Testis (tissue), 2 donors: ENCODE results near the gene NOM1.

Source experiments
- POLR2A ChIP-seq: fragments of 450-650 bp; IDR thresholded peaks from one replicate; pipeline ENCODE4 v1.6.1; 2017; ENCODE audit warnings: antibody characterized with exemption, mild to moderate bottlenecking, moderate library complexity
- TF ChIP-seq, protein P1 (sequence below), 3 experiments: fragments of 450-650 bp in 2 of 3; fragments of 200-600 bp in 1 of 3; sonication (generic) in 1 of 3; IDR thresholded peaks; one replicate each; pipeline ENCODE4 v1.5.1; 2016 to 2019; ENCODE audit warnings: antibody characterized with exemption in 3 of 3, mild to moderate bottlenecking in 2 of 3, moderate library complexity in 1 of 3

GRCh38 chr7:156954941-156955340 lies 5.4 kb downstream of the NOM1 start:
- TF ChIP-seq, protein P1, sequence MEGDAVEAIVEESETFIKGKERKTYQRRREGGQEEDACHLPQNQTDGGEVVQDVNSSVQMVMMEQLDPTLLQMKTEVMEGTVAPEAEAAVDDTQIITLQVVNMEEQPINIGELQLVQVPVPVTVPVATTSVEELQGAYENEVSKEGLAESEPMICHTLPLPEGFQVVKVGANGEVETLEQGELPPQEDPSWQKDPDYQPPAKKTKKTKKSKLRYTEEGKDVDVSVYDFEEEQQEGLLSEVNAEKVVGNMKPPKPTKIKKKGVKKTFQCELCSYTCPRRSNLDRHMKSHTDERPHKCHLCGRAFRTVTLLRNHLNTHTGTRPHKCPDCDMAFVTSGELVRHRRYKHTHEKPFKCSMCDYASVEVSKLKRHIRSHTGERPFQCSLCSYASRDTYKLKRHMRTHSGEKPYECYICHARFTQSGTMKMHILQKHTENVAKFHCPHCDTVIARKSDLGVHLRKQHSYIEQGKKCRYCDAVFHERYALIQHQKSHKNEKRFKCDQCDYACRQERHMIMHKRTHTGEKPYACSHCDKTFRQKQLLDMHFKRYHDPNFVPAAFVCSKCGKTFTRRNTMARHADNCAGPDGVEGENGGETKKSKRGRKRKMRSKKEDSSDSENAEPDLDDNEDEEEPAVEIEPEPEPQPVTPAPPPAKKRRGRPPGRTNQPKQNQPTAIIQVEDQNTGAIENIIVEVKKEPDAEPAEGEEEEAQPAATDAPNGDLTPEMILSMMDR (IDR thresholded peaks at IDR 0.05): no peak
- TF ChIP-seq POLR2A: no peak
